HEK293T (cell line): ENCODE results near the gene ATP8A1.

Source experiments
- FOXA1 ChIP-seq: fragments of 450-650 bp; IDR thresholded peaks from 2 replicates; pipeline ENCODE4 v1.6.1; 2016; ENCODE audit warnings: mild to moderate bottlenecking
- FOXK2 ChIP-seq: fragments of 450-650 bp; IDR thresholded peaks from 2 replicates; pipeline ENCODE4 v1.6.1; 2016; ENCODE audit warnings: mild to moderate bottlenecking

DNA sequence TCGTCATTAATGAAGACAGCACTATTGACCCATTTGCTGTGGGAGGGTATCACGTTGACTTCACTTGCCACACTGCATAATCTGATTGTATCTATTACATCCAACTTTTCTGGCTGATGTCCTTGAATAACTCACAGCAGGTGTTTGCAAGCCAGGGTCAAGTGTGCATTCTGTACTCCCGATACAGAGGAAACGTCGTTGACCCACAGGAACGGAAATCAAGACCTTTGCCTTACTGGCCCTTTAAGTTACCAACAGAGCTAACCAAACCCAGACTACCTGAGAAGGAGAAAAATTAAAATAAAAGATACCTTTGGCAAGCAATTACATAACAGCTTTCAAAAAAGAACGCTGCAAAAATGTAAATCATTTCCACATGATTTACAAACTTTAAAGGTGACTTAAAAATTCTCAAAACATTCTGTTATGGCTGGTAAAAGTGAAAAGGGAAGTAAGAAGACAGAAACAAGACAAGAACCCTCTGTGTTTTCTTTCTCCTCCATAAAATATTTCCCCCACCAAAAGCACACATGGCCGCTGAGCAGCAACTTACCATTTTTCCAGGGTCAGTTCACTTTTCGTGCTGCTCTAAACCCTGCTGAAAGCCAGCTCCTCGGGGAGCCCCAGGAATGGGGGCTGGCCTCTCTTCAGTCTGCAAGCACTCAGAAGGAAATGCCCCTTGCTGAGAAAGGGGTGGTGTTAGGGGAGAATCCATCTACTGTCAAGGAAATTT is 266.1 kb downstream of the ATP8A1 start:
- TF ChIP-seq FOXK2, result no peak
- no peak for TF ChIP-seq FOXA1
